Ovary (tissue), 3 donors: ENCODE data around the gene ERI2.

Experiments used
- EP300 ChIP-seq: sonication (generic); formaldehyde crosslinking; IDR thresholded peaks from one replicate; pipeline ENCODE4 v1.6.1; 2017; ENCODE audit warnings: antibody characterized with exemption
- POLR2A ChIP-seq: fragments of 450-650 bp; IDR thresholded peaks from one replicate; pipeline ENCODE4 v1.6.1; 2017; ENCODE audit warnings: antibody characterized with exemption, mild to moderate bottlenecking, moderate library complexity
- TF ChIP-seq, protein P1 (sequence below), 3 donors: fragments of 450-650 bp in 2 of 3; fragments of 200-600 bp in 1 of 3; IDR thresholded peaks; one replicate each; pipeline versions ENCODE4 v1.5.1 to v1.8.0; 2016 to 2022; ENCODE audit warnings: antibody characterized with exemption in 3 of 3, mild to moderate bottlenecking in 1 of 3
- donor health status: DM: no; HTN: no; CAD: no.

DNA sequence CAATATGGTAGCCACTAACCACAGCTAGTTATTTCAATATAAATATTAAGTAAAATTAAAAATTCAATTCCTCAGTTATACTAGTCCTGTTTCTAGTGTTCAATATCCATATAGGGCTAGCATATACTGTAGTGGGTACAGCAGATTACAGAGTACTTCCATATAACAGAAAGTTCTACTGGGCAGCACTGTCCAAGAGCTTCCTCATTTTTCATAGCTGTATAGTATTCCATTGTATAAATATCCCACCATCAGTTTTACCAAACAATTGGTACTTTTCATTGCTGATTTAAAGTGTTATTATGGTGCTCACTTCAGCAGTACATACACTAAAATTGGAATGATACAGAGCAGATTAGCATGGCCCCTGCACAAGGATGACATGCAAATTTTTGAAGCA lies 22.1 kb downstream of the ERI2 start:
- TF ChIP-seq, protein P1, sequence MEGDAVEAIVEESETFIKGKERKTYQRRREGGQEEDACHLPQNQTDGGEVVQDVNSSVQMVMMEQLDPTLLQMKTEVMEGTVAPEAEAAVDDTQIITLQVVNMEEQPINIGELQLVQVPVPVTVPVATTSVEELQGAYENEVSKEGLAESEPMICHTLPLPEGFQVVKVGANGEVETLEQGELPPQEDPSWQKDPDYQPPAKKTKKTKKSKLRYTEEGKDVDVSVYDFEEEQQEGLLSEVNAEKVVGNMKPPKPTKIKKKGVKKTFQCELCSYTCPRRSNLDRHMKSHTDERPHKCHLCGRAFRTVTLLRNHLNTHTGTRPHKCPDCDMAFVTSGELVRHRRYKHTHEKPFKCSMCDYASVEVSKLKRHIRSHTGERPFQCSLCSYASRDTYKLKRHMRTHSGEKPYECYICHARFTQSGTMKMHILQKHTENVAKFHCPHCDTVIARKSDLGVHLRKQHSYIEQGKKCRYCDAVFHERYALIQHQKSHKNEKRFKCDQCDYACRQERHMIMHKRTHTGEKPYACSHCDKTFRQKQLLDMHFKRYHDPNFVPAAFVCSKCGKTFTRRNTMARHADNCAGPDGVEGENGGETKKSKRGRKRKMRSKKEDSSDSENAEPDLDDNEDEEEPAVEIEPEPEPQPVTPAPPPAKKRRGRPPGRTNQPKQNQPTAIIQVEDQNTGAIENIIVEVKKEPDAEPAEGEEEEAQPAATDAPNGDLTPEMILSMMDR (IDR thresholded peaks at IDR 0.05): no peak
- no peak for TF ChIP-seq POLR2A
- no peak for TF ChIP-seq EP300
